GM18508 (cell line): ENCODE results near the gene NADK.
A peak's percentile ranks its signal among the peaks of the same experiment; 100 is the strongest.
"Not testable (repeated sequence)": the region's sequence is repeated elsewhere in the genome, so short reads cannot be mapped to it uniquely, and the experiment has no call there.

Experiments used
- ATAC-seq: cut with Tn5 transposase; IDR thresholded peaks from one replicate; pipeline ENCODE4 v1.9.1; 2021; ENCODE audit warnings: moderate number of reproducible peaks; ENCODE audit not compliant: insufficient read depth, unreplicated experiment

The NADK gene

DNA sequence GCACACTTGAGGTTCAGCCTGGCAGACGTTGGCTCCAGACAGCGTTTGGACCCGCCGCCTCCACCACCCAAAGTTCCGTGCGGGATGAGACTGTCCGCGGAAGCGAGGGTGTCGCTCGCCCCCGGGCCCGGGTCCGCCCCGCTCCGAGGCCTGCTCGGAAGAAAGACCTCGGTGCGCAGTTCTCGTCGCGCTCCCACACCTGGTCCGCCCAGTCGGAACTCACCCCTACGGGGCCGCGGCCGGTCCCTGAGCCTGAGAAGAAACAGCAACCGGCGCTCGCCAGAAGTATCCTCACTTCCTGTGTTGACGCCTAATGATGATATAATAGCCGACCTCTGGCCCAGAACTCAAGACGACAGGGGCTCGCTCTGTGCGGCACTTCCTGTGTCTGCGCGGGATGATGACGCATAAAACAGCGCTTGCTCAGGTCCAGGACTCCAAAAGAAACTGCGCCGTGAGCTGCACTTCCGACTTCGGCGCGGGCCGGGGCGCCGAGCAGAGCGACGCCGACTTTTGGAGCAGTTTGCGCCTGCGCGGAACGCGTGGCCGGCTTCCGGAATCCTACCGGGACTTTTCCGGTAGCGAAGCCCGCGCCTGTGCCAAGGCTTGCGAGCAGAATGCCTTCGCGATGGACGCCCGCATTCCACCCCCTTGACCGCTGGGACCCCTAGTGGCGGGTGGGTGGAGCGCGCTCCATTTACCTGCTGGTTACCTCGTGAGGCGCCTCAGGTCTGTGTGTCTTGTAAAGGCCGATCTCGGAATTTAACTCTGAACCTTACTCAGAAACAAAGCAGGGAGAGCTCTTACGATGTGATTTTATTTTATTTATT lies 54.0 kb downstream of the NADK start, which contains the start of gene CDK11A:
TSS of gene CDK11A (minus strand) at position 323 of the 830 bp plus-strand sequence. CDS start 1,539 bp downstream, outside the sequence.
- ATAC-seq: peak; percentile 87

DNA sequence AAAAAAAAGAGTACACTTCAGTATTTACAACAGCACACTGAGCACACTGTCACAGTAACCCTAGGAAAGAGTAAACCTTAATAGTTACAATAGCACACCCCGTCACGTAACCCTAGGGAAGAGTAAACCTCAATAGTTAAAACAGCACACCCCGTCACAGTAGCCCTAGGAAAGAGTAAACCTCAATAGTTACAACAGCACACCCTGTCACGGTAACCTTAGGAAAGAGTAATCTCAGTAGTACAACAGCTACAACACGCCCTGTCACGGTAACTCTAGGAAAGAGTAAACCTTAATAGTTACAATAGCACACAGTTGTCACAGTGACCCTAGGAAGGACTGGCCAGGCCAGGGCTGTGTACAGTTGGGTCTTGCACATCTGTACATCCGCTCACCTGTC lies 57.1 kb downstream of the NADK start:
- ATAC-seq: no peak

DNA sequence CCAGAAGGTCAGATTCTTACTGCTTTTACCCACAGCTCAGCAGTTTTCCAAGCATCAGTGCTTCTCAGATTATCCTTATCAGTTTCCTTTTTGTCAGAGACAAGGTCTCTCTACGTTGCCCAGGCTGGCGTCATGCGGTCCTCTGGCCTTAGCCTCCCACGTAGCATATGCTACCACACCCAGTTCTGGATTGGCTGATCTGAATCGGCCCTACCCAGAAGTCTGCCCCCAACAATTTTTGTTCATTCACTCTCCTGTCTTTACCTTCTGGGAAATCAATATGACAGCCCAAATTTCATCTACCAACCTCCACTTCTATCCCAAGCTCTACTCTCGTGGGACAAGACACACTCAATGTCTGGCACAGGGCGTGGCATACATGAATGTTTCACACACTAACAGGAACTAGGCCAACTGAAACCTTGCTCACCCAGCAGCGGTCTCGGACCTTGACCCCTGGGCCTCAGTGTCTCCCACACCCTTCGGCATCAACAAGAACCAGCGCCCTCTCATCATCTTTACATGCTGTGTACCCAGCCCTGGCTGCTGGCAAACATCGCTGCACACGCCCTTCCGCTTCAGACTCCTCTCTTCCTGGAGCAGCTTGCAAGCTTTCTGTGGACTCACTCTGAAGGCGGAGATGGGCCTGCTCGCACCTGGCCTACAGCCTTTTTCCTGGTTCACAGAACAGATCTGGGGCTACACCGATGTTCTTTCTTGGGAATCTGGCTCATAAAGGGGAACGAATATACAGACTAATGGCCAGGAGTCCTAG lies 63.0 kb downstream of the NADK start:
- not testable (repeated sequence) for ATAC-seq

DNA sequence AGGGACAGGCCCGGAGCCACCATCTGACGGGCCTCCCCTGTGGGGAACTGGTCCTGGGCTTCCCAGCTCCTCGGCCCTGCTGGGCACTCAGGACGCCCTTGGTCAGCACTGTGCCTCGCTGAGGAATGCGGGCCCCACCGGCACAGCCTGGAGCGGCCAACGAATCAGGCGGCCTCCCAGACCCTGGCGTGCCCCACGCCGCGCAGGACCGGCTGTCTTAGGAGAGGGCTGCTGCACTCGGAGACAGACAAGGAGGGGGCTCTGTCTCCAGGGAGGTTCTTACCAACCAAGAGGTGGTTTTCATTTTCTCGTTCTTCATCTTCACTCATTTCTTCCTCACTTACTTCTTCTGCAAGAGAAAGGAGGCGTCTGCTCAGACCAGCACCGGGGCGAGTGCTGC lies 70.4 kb downstream of the NADK start:
- ATAC-seq: not testable (repeated sequence)

DNA sequence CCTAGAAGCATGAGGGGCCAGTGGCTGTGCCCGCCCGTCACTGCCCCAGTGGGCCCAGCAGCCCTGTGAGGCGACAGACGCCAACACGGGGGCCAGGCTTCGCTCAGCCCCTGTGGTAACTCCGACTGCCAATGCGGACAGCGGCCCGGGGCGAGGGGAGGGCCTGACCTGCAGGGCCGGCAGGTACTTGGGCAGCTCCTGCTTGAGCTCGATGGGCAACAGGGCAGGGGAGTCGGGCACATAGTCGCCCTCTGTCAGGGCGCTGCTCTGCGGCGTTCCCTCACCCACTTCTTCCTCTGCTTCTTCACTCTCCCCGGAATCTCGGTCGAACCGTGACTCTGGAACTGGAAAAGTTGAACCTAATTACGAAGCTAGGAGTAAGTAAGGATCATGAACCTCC lies 71.0 kb downstream of the NADK start:
- ATAC-seq: not testable (repeated sequence)

DNA sequence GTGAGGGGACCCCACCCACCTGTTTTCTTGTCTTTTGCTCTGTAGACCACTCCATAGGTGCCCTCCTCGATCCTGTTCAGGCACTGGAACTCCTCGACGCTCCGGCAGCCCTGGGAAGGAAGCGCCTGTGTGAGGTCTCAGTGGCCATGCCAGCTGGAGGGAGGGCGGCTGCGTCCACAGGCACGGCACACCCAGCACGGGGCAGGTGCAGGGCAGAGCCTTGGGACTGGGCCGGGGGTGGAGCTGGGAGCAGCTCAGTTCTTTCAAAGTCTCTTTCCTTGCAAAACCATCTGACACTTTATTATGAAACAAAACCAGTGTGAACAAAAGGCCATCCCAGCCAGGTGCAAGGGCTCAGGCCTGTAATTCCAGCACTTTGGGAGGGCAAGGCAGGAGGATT lies 72.6 kb downstream of the NADK start:
- ATAC-seq: not testable (repeated sequence)

DNA sequence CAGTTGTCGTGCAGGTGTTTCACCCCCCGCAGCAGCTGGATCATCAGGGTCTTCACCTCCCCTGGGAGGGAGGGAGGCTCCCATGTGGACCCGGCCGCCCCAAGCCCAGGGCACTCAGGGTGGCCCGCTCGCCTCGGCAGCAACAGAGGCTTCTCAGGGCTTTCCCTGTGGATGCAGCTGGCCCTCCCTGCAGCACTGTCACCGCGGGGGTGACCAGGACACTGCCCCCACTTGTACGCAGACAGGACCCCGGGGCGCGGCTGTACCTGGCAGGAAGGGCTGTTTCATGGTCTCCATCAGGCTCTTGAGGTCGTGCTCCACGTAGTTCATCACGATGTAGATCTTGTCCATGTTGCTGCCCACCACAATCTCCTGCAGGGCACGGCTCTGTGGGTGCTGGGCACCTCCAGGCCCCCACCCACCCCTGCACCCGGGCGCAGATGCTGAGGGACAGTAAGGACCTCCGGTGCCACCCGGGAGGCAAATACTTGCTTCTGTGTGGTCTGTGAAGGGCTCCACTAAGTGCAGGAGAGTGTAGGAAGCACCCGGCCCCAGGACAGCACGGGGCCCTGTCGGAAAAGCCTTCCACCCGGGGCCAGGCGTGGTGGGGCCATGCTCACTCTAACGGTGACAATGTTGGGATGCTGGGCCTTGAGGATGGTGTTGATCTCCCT lies 73.8 kb downstream of the NADK start:
- ATAC-seq: not testable (repeated sequence)

DNA sequence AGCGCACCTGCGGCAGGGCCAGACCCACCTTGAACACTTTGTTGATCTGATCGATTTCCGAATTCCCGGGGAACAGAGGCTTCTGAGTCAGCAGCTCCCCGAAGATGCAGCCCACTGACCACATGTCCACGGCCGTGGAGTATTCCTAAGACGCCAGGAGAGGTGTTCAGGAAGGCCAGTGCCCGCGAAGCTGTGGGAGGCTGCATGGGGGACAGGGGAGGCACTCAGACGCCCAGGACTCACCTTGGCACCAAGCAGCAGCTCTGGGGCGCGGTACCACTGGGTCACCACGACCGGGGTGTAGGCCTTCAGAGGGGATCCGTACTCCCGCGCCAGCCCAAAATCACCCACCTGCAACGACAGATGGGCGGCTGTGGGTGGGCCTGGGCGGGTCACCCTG lies 74.5 kb downstream of the NADK start:
- no peak for ATAC-seq

DNA sequence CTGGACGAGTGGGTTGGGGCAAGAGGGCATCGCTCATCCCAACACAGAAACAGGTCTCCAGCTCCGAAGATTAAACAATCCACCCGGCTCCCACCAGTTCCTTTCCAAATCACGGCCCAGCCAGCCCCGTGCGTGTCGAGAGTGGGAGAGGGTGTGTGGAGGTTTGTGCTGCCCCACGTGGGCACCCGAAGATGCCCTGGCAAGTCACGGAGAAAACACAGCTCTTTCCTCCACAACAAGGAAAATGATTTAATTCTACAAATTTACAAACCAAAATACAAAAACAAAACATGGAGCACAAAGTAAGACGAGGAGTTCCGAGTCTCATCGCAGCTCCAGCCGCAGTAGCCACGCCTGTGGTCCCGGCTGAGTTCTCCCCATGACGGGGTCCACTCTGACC lies 75.8 kb downstream of the NADK start:
- not testable (repeated sequence) for ATAC-seq
